Adrenal gland (tissue), 5 donors: ENCODE data around the gene EYS.

Experiments
- POLR2A ChIP-seq, 2 donors: fragments of 450-650 bp; IDR thresholded peaks; one replicate each; pipeline ENCODE4 v1.6.1; 2017; ENCODE audit warnings: antibody characterized with exemption in 2 of 2, mild to moderate bottlenecking in 2 of 2, moderate library complexity in 1 of 2
- TF ChIP-seq, protein P1 (sequence below), 6 experiments: fragments of 450-650 bp in 4 of 6; fragments of 200-600 bp in 2 of 6; sonication (generic) in 1 of 6; IDR thresholded peaks; 1 replicate in 5 of 6; 2 replicates in 1 of 6; pipeline versions ENCODE4 v1.5.1 to v1.8.0; 2016 to 2021; ENCODE audit warnings: antibody characterized with exemption in 6 of 6, mild to moderate bottlenecking in 2 of 6, moderate library complexity in 1 of 6
- donor health status: DM: no; HTN: no; CAD: no.

DNA sequence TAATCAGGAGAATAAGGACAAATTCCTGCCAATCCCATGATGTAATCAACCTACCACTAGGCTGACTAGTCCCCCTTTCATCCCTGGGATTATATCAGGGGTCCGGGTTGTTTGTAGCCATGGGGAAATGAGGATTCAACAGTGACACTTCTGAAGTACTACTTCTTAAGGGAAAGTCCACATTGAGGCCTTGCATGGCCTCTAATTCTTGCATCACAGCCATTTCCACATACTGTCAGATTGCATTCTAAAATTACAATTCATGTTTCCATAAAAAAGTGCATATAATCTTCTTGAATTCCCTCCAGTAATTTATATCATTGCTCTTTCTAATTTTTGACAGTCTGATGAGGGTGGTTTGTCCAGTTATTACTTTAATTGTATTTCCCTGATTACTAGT lies 1887.2 kb downstream of the EYS start:
- TF ChIP-seq, protein P1, sequence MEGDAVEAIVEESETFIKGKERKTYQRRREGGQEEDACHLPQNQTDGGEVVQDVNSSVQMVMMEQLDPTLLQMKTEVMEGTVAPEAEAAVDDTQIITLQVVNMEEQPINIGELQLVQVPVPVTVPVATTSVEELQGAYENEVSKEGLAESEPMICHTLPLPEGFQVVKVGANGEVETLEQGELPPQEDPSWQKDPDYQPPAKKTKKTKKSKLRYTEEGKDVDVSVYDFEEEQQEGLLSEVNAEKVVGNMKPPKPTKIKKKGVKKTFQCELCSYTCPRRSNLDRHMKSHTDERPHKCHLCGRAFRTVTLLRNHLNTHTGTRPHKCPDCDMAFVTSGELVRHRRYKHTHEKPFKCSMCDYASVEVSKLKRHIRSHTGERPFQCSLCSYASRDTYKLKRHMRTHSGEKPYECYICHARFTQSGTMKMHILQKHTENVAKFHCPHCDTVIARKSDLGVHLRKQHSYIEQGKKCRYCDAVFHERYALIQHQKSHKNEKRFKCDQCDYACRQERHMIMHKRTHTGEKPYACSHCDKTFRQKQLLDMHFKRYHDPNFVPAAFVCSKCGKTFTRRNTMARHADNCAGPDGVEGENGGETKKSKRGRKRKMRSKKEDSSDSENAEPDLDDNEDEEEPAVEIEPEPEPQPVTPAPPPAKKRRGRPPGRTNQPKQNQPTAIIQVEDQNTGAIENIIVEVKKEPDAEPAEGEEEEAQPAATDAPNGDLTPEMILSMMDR (IDR thresholded peaks at IDR 0.05), result no peak
- TF ChIP-seq POLR2A (IDR thresholded peaks at IDR 0.05), result no peak
